HEK293 (cell line): ENCODE data around the gene PLA2G4D.
A peak's percentile ranks its signal among the peaks of the same experiment; 100 is the strongest.

Experiments used
- ATF2 ChIP-seq: fragments of 450-650 bp; formaldehyde crosslinking; IDR thresholded peaks from 2 replicates; pipeline ENCODE4 v1.5.1; 2016; ENCODE audit warnings: missing biosample characterization, missing genetic modification characterization, low read depth
- GLI4 ChIP-seq: fragments of 450-650 bp; formaldehyde crosslinking; IDR thresholded peaks from 2 replicates; pipeline ENCODE4 v1.5.1; 2016; ENCODE audit warnings: missing biosample characterization, missing genetic modification characterization
- GLIS2 ChIP-seq: fragments of 450-650 bp; formaldehyde crosslinking; IDR thresholded peaks from 2 replicates; pipeline ENCODE4 v1.5.1; 2016; ENCODE audit warnings: missing biosample characterization, missing genetic modification characterization
- MEIS1 ChIP-seq: sonication (generic); formaldehyde crosslinking; IDR thresholded peaks from 2 replicates; pipeline ENCODE4 v1.8.1; 2022; ENCODE audit warnings: missing genetic modification reagents, mild to moderate bottlenecking, borderline replicate concordance
- MYNN ChIP-seq: fragments of 450-650 bp; formaldehyde crosslinking; IDR thresholded peaks from 2 replicates; pipeline ENCODE4 v1.5.1; 2016; ENCODE audit warnings: missing biosample characterization, missing genetic modification characterization, borderline replicate concordance
- PRDM1 ChIP-seq: fragments of 450-650 bp; formaldehyde crosslinking; IDR thresholded peaks from 2 replicates; pipeline ENCODE4; 2016; ENCODE audit warnings: missing biosample characterization, missing genetic modification characterization
- RBAK ChIP-seq: fragments of 450-650 bp; formaldehyde crosslinking; IDR thresholded peaks from 2 replicates; pipeline ENCODE4 v1.5.1; 2016; ENCODE audit warnings: missing biosample characterization, missing genetic modification characterization
- SP3 ChIP-seq: fragments of 450-650 bp; formaldehyde crosslinking; IDR thresholded peaks from 2 replicates; pipeline ENCODE4 v1.5.1; 2016; ENCODE audit warnings: missing biosample characterization, missing genetic modification characterization
- SP7 ChIP-seq: fragments of 450-650 bp; formaldehyde crosslinking; IDR thresholded peaks from 2 replicates; pipeline ENCODE4 v1.5.1; 2016; ENCODE audit warnings: missing biosample characterization, missing genetic modification characterization
- TRIM28 ChIP-seq: IDR thresholded peaks from 2 replicates; pipeline ENCODE4 v1.6.1; 2011; ENCODE audit warnings: low read length, control low read depth, borderline replicate concordance
- TSHZ1 ChIP-seq: fragments of 450-650 bp; formaldehyde crosslinking; IDR thresholded peaks from 2 replicates; pipeline ENCODE4 v1.5.1; 2016; ENCODE audit warnings: missing biosample characterization, missing genetic modification characterization, borderline replicate concordance
- ZBTB17 ChIP-seq: fragments of 450-650 bp; formaldehyde crosslinking; IDR thresholded peaks from 2 replicates; pipeline ENCODE4 v1.5.1; 2016; ENCODE audit warnings: missing biosample characterization, missing genetic modification characterization
- ZNF211 ChIP-seq: fragments of 450-650 bp; formaldehyde crosslinking; IDR thresholded peaks from 2 replicates; pipeline ENCODE4 v1.5.1; 2016; ENCODE audit warnings: low read depth, missing biosample characterization, missing genetic modification characterization
- ZNF274 ChIP-seq, 2 experiments: fragments of 200-500 bp in 1 of 2; fragments of 450-650 bp in 1 of 2; sonication (Bioruptor generic) in 1 of 2; formaldehyde crosslinking in 1 of 2; IDR thresholded peaks; 2 replicates each; pipeline versions ENCODE4 v1.5.1 to v1.6.1; 2014 to 2016; ENCODE audit warnings: borderline replicate concordance in 1 of 2, inconsistent platforms in 1 of 2, low read length in 1 of 2, missing biosample characterization in 1 of 2, missing genetic modification characterization in 1 of 2
- ZNF280D ChIP-seq: fragments of 450-650 bp; formaldehyde crosslinking; IDR thresholded peaks from 2 replicates; pipeline ENCODE4 v1.5.1; 2016; ENCODE audit warnings: missing biosample characterization, missing genetic modification characterization
- ZNF398 ChIP-seq: fragments of 450-650 bp; formaldehyde crosslinking; IDR thresholded peaks from 2 replicates; pipeline ENCODE4 v1.5.1; 2017; ENCODE audit warnings: missing biosample characterization, missing genetic modification characterization
- ZNF514 ChIP-seq: fragments of 450-650 bp; formaldehyde crosslinking; IDR thresholded peaks from 2 replicates; pipeline ENCODE4 v1.5.1; 2016; ENCODE audit warnings: missing biosample characterization, missing genetic modification characterization
- ZNF561 ChIP-seq: fragments of 450-650 bp; IDR thresholded peaks from 2 replicates; pipeline ENCODE4 v1.5.1; 2018; ENCODE audit warnings: missing biosample characterization, missing genetic modification characterization, borderline replicate concordance
- ZNF624 ChIP-seq: fragments of 450-650 bp; formaldehyde crosslinking; IDR thresholded peaks from 2 replicates; pipeline ENCODE4 v1.5.1; 2017; ENCODE audit warnings: missing biosample characterization, missing genetic modification characterization
- ZNF629 ChIP-seq: fragments of 450-650 bp; formaldehyde crosslinking; IDR thresholded peaks from 2 replicates; pipeline ENCODE4 v1.5.1; 2017; ENCODE audit warnings: missing biosample characterization, missing genetic modification characterization
- ZNF785 ChIP-seq: fragments of 450-650 bp; formaldehyde crosslinking; IDR thresholded peaks from 2 replicates; pipeline ENCODE4 v1.5.1; 2016; ENCODE audit warnings: missing biosample characterization, missing genetic modification characterization
- ZXDB ChIP-seq: fragments of 450-650 bp; formaldehyde crosslinking; IDR thresholded peaks from 2 replicates; pipeline ENCODE4 v1.5.1; 2016; ENCODE audit warnings: missing biosample characterization, missing genetic modification characterization
- TF ChIP-seq, protein P1 (sequence below): fragments of 450-650 bp; formaldehyde crosslinking; IDR thresholded peaks from 2 replicates; pipeline ENCODE4 v1.5.1; 2017; ENCODE audit warnings: missing biosample characterization, missing genetic modification characterization
- TF ChIP-seq, protein P2 (sequence below): fragments of 450-650 bp; formaldehyde crosslinking; IDR thresholded peaks from 2 replicates; pipeline ENCODE4 v1.5.1; 2016; ENCODE audit warnings: missing biosample characterization, missing genetic modification characterization

The PLA2G4D gene

DNA sequence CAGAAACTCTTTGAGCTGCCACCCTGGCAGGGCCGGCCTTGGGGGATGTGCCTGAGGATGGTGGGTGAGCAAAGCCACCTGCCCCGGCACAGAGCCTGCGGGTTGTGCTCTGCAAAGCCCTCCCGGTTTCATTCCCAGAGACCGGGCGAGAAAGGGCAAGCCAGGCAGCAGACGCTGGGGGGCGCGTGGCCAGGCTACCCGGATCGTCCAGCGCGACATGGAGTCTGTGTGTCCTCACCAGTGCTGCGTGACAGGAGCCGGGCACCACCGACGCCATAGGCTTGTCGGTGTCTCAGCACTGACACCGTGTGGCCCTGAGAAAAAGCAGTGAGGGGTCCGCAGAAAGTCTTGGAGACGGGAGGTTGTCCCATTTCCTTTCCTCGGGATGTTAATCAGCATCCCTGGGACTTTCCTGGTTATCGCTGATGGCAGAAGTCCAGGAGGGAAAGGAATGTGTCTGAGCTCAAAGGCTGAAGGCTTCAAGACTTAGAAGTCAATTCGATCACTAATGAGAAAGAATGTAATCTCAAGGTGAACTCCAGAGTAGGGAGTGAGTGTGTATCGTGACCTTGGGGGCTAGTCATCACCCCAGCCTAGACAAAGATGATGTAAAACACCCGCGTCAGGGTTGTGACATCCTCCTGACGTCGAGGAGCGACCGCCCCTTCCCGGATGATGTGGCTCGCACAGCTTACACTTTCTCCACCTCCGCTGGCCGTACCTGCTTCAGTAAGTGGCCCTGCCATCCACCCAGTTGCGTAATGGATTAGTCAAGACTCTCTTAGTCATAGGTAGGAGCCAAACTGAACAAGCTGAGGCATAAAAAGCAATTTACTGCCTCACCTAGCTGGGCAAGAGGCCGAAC is 37.2 kb downstream of the PLA2G4D start (continued):
- TF ChIP-seq ATF2 (tag by site-specific recombination) (no peak), ZBTB17 (tag by site-specific recombination) (peak; percentile 54), TRIM28 (peak; percentile 94; the same call in 1 of the 2 replicates), MEIS1 (CRISPR knock-in tag) (no peak), PRDM1 (tag by site-specific recombination) (peak; percentile 57; the same call in 1 of the 2 replicates), ZNF561 (tag by site-specific recombination) (no peak), ZNF211 (tag by site-specific recombination) (no peak), GLIS2 (tag by site-specific recombination) (peak; percentile 61), ZNF624 (no peak), ZNF280D (tag by site-specific recombination) (no peak), GLI4 (no peak), MYNN (no peak), ZNF398 (tag by site-specific recombination) (0 out of 2 replicates have a peak, but pooled peaks have one; percentile 28), TSHZ1 (tag by site-specific recombination) (no peak), SP3 (tag by site-specific recombination) (0 out of 2 replicates have a peak, but pooled peaks have one; percentile 30), ZNF274 (IDR thresholded peaks at IDR 0.05; ENCODE audit: low read length) (no peak), ZNF274 (tag by site-specific recombination; IDR thresholded peaks at IDR 0.05; ENCODE audit: borderline replicate concordance) (no peak), ZXDB (tag by site-specific recombination) (peak; percentile 48; the same call in 1 of the 2 replicates), ZNF785 (no peak), RBAK (tag by site-specific recombination) (no peak), SP7 (tag by site-specific recombination) (0 out of 2 replicates have a peak, but pooled peaks have one; percentile 15), ZNF629 (peak; percentile 95), ZNF514 (tag by site-specific recombination) (no peak)
- TF ChIP-seq, protein P1, sequence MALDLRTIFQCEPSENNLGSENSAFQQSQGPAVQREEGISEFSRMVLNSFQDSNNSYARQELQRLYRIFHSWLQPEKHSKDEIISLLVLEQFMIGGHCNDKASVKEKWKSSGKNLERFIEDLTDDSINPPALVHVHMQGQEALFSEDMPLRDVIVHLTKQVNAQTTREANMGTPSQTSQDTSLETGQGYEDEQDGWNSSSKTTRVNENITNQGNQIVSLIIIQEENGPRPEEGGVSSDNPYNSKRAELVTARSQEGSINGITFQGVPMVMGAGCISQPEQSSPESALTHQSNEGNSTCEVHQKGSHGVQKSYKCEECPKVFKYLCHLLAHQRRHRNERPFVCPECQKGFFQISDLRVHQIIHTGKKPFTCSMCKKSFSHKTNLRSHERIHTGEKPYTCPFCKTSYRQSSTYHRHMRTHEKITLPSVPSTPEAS, result no peak
- TF ChIP-seq, protein P2, sequence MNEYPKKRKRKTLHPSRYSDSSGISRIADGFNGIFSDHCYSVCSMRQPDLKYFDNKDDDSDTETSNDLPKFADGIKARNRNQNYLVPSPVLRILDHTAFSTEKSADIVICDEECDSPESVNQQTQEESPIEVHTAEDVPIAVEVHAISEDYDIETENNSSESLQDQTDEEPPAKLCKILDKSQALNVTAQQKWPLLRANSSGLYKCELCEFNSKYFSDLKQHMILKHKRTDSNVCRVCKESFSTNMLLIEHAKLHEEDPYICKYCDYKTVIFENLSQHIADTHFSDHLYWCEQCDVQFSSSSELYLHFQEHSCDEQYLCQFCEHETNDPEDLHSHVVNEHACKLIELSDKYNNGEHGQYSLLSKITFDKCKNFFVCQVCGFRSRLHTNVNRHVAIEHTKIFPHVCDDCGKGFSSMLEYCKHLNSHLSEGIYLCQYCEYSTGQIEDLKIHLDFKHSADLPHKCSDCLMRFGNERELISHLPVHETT (tag by site-specific recombination), result no peak
